HG03175 (cell line): Measurements from ENCODE around the gene PTK6.
"Not testable (repeated sequence)": the region's sequence is repeated elsewhere in the genome, so short reads cannot be mapped to it uniquely, and the experiment has no call there.

Source experiments
- ATAC-seq: cut with Tn5 transposase; IDR thresholded peaks from one replicate; pipeline ENCODE4 v1.9.1; 2021; ENCODE audit warnings: mild to moderate bottlenecking, moderate library complexity; ENCODE audit not compliant: unreplicated experiment

PTK6 gene

DNA sequence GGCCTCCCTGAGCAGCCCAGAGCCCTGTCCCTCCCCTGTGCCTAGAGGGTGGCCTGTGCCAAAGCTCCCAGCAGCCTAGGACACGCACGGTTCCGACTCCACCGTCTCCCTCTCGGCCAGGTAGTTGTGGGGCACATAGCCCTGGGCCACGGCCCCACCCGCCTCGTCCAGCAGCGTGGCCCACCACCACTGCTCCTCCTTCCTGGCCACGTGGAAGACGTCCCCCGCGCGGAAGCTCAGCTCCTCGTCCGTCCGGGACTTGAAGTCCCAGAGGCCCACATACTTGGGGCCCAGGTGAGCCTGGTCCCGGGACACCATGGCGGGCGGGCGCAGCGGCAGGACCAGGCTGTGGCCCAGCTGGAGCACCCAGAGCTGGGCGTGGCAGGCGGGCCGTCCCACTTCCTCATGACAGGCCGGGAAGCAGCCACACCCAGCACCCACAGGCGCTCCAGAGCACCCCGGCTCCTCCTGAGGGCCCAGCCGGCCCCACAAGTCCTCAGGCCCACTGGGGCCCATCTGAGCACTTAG lies at the start of gene PTK6:
TSS of gene PTK6 (minus strand) at position 380 of the 528 bp plus-strand sequence. CDS start at position 318, 62 bp downstream.
- ATAC-seq: no peak

DNA sequence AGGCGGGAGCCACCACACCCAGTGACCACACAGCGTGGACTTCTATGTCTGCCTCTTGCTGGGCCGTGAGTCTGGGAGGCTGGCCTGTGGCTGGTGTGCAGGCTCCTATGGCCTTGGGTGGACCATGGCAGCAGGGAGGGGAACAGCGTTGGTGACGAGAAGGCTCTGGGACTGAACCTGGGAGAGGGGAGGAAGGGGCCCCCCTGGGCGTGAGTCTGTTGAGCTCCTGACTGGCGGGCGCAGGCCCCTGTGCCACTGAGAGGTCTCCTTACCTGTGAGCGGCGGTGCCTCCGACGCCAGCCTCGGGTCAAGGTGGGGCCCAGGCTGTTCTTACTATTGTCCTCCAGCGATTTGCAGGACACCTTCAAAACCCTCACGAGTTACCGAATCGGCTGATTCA lies 49.6 kb upstream of the PTK6 start:
- no peak for ATAC-seq

DNA sequence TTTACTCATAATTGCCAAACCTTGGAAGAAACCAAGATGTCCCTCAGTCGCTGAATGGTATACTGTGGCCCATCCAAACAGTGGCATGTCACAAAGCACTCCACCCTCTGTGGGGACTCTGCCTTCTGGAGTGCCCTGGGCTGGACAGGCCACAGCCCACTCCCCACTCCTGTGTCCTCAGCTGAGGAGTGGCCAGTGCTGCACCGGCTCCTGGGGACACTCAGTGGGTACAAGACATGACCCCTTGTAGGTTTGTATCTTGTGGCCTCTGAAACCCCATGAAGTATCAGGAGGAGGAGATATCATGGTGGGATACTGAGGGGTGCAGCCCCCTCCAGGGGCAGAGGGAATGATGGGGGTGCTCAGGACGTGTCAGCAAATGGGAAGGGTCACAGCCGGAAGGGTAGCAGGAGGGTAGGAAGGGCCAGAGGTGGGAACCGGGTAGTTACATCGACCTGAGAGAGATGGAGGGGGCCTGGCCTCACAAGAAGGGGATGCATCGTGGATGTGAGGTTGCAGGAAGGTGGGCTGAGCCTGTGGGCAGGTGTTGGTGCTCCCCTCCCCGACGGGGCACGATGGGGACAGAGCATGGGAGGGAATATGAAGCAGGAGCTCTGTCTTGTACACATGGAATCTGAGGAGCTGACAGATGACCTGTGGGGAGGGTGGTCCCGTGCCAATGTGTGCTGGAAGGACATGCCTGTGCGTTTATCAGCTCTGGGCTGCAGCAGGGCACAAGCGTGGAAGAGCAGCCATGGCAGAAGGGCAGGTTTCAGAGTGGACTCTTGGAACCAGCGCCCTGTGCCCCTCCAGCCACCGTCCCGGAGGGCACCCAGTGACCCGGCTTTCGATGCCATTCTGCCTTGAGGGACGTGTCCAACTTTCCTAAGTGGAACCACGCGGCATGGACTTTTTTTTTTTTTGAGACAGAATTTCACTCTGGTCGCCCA lies 48.7 kb upstream of the PTK6 start:
- ATAC-seq: no peak

DNA sequence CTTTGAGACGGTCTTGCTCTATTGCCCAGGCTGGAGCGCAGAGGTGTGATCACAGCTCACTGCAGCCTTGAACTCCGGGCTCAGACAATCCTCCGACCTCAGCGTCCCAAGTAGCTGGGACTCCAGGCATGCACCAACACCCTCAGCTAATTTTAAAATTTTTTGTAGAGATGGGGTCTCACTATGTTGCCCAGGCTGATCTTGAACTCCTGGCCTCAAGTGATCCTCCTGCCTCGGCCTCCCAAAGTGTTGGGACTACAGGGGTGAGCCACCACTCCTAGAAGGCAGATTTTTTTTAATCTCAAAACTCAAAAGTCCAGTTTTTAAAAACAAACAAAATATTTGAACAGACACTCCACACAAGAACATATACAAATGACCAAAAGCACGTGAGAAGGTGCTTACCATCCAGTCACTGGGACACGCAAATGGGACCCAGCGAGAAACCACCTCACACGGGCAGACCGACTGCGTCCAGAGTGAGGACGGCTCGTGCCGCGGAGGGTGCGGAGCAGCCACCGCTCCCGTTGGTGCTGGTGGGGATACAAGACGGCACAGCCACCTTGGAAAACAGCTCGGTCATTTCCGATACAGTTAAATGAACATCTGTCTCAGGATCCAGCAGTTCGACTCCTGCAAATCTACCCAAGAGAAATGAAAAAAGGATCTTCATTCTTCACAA lies 45.3 kb upstream of the PTK6 start:
- no peak for ATAC-seq

DNA sequence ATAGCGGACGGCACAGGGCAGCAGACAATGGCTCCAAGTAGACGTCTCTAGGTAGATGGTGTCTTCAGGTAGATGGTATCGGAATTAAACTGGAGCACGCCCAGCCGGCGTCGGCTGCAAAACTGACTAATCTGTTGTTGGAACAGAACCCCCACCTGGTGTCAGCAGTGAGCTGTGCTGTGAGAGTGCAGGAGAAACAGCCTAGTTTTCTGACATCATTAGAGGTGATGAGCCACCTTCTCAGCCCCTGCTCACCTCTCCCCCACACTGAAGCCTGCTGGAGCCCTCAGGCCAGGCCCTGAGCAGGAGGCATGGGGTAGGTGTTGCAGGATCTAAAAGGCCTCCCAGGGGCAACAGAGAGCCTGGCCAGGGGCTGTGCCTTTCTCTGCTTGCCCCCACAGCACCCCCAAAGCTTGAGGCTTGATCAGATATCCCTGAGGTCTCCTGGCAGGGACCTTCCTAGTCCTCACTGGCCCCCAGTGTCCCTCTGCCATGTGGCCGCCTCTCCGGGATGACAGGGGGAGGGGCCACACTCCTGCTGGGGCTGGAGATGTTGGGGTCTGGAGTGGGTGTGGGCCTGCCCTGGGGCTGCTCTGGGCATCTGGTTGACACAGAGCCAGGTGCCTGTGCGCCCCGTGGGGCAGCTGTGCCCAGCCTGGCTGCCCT lies 43.8 kb upstream of the PTK6 start:
- ATAC-seq: no peak

DNA sequence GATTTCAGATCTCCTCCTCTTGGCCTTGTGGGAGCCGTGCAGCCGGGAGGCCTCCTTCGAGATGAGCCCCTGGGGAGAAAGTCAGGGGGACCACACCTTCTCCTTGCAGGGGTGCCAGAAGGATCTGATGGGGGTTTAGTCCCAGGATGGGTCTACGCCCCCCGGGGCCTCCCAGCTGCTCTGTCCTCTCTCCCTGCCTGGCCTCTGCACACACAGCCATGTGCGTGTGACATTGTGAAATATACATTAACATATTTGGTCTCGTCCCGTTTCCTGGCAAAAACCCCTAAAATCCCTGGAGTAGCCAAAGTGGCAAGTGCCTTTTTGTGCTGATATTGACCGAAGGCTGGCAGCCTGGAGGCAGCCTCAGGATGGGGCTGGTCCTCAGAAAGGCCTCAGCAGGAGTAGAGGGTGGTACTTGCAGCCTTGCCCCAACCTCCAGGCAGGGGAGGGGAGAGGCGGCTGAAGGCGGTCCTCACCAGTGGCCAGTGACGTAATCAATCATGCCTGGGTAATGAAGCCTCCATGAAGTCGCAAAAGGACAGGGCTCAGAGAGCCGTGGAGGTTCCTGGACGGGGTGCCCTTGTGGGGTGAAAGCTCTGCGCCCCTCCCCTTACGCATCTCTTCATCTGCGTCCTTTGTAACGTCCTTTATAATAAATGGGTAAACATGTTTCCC lies 42.0 kb upstream of the PTK6 start:
- no peak for ATAC-seq

DNA sequence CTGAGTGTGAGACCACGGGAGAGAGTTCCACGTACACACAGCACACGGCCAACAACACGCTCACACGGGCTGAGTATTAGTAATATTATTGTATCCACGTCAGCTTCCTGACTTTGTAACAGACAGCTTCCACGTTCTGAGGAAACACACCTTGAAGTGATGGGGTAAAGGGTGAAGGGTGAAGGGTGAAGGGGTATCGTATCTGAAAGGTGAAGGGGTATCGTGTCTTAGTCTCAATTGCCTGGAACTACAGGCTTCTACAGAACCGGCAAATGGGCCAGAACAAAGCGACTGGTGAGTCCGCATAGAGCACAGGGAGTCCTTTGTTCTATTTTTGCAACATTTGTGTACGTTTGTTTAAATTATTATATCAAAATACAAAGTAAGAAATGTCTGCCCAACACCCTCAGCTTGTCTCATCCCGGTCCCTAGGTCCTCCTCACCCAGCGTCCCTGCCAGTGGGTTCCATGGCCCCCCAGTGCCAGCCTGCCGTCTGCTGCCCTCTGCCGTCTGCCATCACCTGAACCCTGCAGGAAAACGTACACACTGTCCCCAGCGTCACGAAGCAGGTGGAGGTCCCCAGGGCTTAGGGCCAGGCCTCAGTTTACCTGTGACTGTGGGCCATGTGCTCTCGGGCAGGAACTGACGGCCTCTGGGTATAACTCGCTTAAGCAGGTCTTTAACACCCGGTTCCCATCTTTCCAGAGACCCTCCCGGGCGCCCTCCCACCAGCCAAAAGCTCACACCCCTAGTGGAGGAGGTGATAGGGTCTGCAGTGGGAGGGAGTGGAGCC lies 41.2 kb upstream of the PTK6 start:
- no peak for ATAC-seq

DNA sequence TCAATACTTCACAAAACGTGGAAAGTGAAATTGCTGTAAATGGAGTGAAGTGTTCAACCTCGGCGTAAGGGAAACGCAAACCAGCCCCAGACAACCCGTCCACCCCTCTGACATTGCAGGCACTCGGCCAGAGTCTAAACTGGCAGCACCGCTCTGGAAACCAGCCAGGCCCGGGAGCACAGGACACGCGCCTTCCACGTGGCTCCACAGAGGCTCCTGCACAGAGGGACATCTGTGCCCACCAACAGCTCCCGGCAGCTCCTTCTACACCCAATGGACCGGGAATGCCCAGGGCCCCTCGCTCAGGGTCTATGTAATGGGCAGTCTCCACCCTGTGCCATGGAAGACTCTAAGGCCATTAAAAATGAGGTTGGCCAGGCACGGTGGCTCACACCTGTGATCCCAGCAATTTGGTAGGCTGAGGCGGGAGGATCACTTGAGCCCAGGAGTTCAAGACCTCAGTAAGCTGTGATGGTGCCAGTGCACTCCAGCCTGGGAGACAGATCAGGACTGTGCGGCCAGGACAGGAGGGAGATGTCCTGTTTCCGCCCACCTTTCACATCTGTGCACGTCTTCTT lies 40.2 kb upstream of the PTK6 start:
- no peak for ATAC-seq

DNA sequence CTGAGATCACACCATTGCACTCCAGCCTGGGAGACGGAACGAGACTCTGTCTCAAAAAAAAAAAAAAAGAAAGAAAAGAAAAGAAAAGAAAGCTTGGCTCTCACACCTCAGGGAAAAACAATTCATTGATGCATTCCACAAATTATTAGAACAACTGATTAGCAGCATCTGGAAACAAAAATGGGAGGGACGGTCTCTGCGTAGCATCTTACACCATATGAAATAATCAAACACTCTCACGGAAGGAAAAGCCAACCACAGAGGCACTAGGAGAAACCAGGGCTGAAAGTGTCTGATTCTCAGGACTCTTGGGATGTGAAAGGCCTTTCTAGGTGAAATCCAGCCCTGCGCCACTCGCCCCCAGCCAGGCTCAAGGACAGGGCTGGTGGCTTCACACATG lies 39.1 kb upstream of the PTK6 start:
- no peak for ATAC-seq

DNA sequence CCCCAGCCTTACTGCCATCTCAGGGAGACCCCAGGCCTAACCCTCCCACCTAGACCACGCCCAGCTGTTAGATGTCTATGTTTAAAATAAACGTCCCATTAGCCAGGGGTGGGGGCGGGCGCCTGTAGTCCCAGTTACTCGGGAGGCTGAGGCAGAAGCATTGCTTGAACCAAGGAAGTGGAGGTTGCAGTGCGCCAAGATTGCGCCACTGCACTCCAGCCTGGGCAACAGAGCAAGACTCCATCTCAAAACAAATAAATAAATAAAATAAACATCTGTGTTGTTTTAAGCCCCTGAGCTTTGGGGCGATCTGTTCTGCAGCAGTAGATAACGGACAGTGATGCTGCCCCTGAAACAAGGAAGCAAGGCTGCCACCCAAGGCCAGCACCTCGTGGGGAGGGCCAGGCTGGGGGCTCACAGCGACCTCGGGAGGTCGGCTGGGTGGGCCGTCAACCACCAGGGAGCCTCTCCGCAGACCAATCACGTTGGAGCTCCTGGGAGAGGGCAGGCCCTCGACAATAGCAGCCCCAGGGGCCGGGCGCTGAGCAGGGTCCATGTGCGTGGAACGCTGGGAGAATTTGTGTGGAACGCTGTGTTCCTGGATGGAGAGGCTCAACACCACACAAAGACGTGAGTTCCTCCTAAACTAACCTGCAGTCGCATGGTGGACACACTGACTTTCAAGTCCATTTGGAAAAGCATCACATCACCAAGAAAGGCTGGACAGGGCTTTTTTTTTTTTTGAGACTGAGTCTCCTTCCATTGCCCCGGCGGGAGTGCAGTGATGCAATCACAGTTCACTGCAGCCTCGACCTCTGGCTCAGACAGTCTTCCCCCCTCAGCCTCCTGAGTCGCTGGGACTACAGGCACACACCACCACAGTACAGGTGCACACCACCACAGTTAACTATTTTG lies 37.9 kb upstream of the PTK6 start:
- no peak for ATAC-seq

DNA sequence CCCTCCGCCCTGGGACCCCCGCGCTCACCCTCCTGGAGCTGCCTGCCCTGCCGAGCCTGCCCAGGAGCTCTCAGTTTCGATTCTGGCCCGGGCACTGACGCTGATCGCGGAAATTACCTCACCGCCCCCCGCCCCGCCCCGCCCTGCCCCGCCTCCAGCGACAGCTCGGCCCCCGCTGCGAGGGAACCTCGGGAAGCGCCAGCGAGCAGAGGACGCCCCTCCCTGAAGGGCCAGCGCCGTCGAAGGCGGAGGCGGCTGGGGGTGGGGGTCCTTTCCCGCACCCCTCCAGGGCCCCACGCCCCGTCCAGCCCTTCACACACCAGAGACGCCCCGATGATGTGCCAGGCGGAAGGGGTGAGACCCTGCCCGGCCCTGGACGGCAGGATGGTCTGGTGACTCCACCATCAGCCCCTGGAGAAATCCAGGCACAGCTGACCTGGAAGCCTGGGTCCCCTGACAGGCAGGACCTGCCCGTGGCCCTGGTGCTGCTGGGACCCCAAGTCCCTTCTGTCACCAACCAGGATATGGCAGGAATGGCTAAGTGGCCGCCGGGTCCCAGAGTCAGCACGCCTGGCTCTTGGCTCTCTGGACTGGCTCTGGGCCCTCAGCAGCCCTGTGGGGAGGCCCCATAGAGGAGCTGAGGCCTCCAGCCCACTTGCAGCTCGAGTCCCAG lies 37.1 kb upstream of the PTK6 start, which contains the start of gene HELZ2:
TSS of gene HELZ2 (minus strand) at position 84 of the 673 bp plus-strand sequence. CDS start 1,854 bp downstream, outside the sequence.
- ATAC-seq: no peak

DNA sequence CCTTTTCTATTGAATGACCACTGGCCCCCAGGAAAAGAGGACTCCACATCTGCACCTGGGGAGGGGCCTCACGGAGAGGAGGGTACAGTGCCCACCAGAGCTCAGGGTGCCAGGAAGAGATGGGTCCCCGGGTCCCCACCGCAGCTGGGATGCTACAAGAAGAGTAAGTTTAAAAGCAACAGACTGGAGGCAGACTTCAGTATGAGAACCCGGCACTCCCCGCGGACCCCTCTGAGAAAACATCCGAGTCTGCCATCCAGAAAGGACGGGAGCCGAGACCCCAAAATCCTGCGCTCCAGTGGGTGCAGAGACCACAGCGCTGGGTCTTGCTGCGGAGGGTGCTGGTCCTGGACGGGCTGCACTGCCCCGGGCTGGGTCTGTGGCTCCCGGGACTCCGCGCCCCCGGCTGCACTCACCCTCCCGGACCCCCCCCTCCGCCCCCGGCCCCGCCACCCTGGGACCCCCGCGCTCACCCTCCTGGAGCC lies 36.5 kb upstream of the PTK6 start:
- ATAC-seq: no peak

DNA sequence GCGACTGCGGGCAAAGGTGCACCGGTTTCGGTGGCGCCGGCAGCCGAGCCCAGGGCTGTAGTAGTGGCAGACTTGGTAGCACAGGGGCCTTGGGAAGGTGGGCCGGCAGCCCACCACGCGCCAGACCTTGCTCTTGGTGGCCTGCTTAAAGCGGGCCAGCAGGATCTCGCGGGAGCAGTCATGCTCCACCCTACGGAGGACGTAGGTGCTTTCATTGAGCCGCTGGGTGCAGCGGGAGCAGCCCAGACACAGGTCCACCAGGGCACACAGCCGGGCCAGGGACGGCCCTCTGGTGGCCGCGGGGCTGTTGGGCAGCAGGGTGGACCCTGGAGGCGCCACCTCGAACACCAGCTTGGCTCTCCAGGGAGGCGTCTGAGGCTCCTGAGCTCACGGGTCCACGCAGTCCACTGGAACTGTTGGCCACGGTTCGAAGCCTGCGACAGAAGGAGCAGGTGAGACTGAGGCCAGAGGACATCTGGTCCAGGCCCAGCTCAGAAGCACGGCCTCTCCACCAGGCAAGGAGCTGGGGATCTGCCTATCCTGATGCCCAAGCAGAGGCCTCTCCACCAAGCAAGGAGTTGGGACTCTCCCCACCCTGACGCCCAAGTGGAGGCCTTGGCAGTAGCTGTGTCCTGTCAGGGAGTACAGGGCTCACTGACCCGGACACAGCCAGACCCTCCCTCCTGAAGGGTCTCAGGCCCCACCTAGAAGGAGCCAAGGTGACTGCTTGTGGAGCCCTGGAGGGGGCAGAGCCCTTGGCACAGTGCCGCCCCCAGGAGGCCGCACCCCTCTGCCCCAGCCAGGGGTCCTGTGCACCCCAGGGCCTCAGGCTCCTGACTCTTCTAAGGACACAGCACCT lies 35.8 kb upstream of the PTK6 start:
- ATAC-seq: no peak

DNA sequence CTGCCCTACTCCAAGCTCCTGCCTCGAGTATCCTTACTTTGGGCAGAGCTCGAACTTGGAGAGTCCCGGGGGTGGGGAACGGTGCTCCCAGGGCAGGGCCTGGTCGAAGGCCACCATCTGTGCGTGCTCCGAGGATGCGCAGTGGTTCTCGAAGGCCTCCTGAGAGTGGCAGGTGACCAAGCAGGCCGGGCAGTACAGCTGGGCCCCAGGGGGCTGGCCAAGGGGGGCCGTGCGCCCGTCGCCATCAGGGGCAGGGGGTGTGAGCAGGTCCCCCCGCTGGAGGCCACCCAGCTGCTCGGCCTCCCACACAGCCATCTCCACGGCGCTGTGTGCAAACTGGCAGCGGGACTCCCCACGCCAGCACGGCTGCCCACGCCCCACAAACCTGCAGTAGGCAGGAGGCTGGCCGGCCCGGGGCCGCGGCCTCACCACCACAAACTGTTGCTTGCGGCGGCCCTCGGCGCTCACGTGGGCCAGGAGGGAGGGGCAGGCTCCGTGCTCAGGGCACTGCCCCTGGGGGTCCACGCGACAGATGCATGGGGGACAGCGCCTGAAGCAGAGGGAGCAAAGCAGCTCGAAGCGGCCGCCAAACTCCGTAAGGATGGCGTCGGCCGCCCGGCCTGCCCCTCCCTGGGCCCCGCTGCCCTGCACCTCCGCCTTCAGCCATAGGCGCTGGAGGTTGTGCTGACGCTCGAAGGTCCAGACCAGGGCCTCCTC lies 35.1 kb upstream of the PTK6 start:
- ATAC-seq: no peak

DNA sequence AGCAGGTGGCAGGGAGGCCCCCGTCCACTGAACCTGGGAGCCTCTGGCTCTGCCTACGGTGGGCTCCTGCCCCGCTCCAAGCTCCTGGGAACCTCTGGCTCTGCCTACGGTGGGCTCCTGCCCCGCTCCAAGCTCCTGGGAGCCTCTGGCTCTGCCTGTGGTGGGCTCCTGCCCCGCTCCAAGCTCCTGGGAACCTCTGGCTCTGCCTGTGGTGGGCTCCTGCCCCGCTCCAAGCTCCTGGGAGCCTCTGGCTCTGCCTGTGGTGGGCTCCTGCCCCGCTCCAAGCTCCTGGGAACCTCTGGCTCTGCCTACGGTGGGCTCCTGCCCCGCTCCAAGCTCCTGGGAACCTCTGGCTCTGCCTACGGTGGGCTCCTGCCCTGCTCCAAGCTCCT lies 33.9 kb upstream of the PTK6 start:
- not testable (repeated sequence) for ATAC-seq
